H9 (cell line): ENCODE measurements around the gene GNPTAB. TPM values are rescaled to one million over a fixed set of nuclear protein-coding genes. Genes with fewer than 3 reads are reported as not detected.
A peak's percentile ranks its signal among the peaks of the same experiment; 100 is the strongest.

Source experiments
- DNase-seq: peaks from one replicate; pipeline ENCODE4 v3.0.0-alpha.2; 2017
- H2AFZ ChIP-seq: one replicate; pipeline ENCODE4 v1.6.1; 2013; ENCODE audit warnings: mild to moderate bottlenecking, low read length, control low read depth, moderate library complexity
- H2AK5ac ChIP-seq: 2 replicates; pipeline ENCODE4 v1.6.1; 2013; ENCODE audit warnings: low read length, control low read depth, mixed read lengths; ENCODE audit not compliant: insufficient read length
- H2BK120ac ChIP-seq: one replicate; pipeline ENCODE4 v1.6.1; 2013; ENCODE audit warnings: low read depth, mild to moderate bottlenecking, low read length, control low read depth, inconsistent platforms; ENCODE audit not compliant: poor library complexity, severe bottlenecking
- H2BK12ac ChIP-seq: 2 replicates; pipeline ENCODE4 v1.6.1; 2013; ENCODE audit warnings: low read length, control low read depth, mixed read lengths, low read depth; ENCODE audit not compliant: insufficient read length
- H2BK15ac ChIP-seq: 2 replicates; pipeline ENCODE4 v1.6.1; 2013; ENCODE audit warnings: low read depth, low read length, control low read depth
- H2BK20ac ChIP-seq: one replicate; pipeline ENCODE4 v1.6.1; 2013; ENCODE audit warnings: low read depth, mild to moderate bottlenecking, low read length, control low read depth, inconsistent platforms; ENCODE audit not compliant: poor library complexity, severe bottlenecking
- H2BK5ac ChIP-seq: 2 replicates; pipeline ENCODE4 v1.6.1; 2013; ENCODE audit warnings: low read length, control low read depth, mixed read lengths; ENCODE audit not compliant: insufficient read length
- H3K14ac ChIP-seq: 2 replicates; pipeline ENCODE4 v1.6.1; 2013; ENCODE audit warnings: low read length, control low read depth; ENCODE audit not compliant: insufficient read depth
- H3K18ac ChIP-seq: 2 replicates; pipeline ENCODE4 v1.6.1; 2013; ENCODE audit warnings: low read depth, mild to moderate bottlenecking, mixed read lengths, low read length, control low read depth; ENCODE audit not compliant: insufficient read length
- H3K23ac ChIP-seq: 2 replicates; pipeline ENCODE4 v1.6.1; 2013; ENCODE audit warnings: low read length, control low read depth, mixed read lengths, low read depth; ENCODE audit not compliant: insufficient read length
- H3K23me2 ChIP-seq: 2 replicates; pipeline ENCODE4 v1.6.1; 2013; ENCODE audit warnings: low read depth, mild to moderate bottlenecking, mixed read lengths, low read length, control low read depth; ENCODE audit not compliant: insufficient read length, poor library complexity, severe bottlenecking
- H3K27ac ChIP-seq: 2 replicates; pipeline ENCODE4 v1.5.1; 2013; ENCODE audit warnings: low read length, control low read depth, mixed read lengths, low read depth; ENCODE audit not compliant: insufficient read length
- H3K27me3 ChIP-seq: 2 replicates; pipeline ENCODE4 v1.6.1; 2013; ENCODE audit warnings: low read length, control low read depth, inconsistent platforms; ENCODE audit not compliant: insufficient read depth
- H3K4ac ChIP-seq: 2 replicates; pipeline ENCODE4 v1.6.1; 2013; ENCODE audit warnings: low read depth, mild to moderate bottlenecking, control low read depth, inconsistent platforms, low read length, moderate library complexity
- H3K4me1 ChIP-seq: 2 replicates; pipeline ENCODE4 v1.6.1; 2013; ENCODE audit warnings: low read length, control low read depth, inconsistent platforms; ENCODE audit not compliant: insufficient read depth
- H3K4me2 ChIP-seq: 2 replicates; pipeline ENCODE4 v1.6.1; 2013; ENCODE audit warnings: low read length, control low read depth, mixed read lengths; ENCODE audit not compliant: insufficient read length, insufficient read depth
- H3K56ac ChIP-seq: 2 replicates; pipeline ENCODE4 v1.6.1; 2013; ENCODE audit warnings: low read depth, mild to moderate bottlenecking, mixed read lengths, low read length, control low read depth; ENCODE audit not compliant: insufficient read length
- H3K79me1 ChIP-seq: 2 replicates; pipeline ENCODE4 v1.6.1; 2013; ENCODE audit warnings: low read depth, mild to moderate bottlenecking, moderate library complexity, low read length, control low read depth, inconsistent platforms; ENCODE audit not compliant: insufficient read depth, poor library complexity, severe bottlenecking
- H3K79me2 ChIP-seq: 2 replicates; pipeline ENCODE4 v1.6.1; 2013; ENCODE audit warnings: low read length, control low read depth, inconsistent platforms; ENCODE audit not compliant: insufficient read depth
- H3K9ac ChIP-seq: 2 replicates; pipeline ENCODE4 v1.6.1; 2013; ENCODE audit warnings: low read length, control low read depth, mixed read lengths; ENCODE audit not compliant: insufficient read length; ENCODE audit errors: extremely low read depth
- H3K9me3 ChIP-seq: one replicate; pipeline ENCODE4 v1.6.1; 2013; ENCODE audit warnings: low read depth, low read length, inconsistent platforms; ENCODE audit not compliant: control insufficient read depth
- H3T11ph ChIP-seq: one replicate; pipeline ENCODE4 v1.6.1; 2013; ENCODE audit warnings: mild to moderate bottlenecking, low read length, control low read depth, inconsistent platforms
- H4K20me1 ChIP-seq: one replicate; pipeline ENCODE4 v1.6.1; 2013; ENCODE audit not compliant: control insufficient read depth, insufficient read length, insufficient read depth
- H4K5ac ChIP-seq: 2 replicates; pipeline ENCODE4 v1.6.1; 2013; ENCODE audit warnings: low read depth, mild to moderate bottlenecking, mixed read lengths, low read length, control low read depth; ENCODE audit not compliant: insufficient read length
- H4K8ac ChIP-seq: replicated peaks from 2 replicates; pipeline ENCODE4 v1.6.1; 2013; ENCODE audit warnings: low read length, control low read depth, mixed read lengths, low read depth; ENCODE audit not compliant: insufficient read length
- H4K91ac ChIP-seq: 2 replicates; pipeline ENCODE4 v1.6.1; 2013; ENCODE audit warnings: low read depth, mild to moderate bottlenecking, moderate library complexity, mixed read lengths, low read length, control low read depth; ENCODE audit not compliant: insufficient read length
- H3K27ac Mint-ChIP-seq, 3 experiments: 2 replicates in 2 of 3; 3 replicates in 1 of 3; pipeline ENCODE4 v1.8.0; 2020 to 2021; ENCODE audit warnings: mixed read lengths in 3 of 3, mild to moderate bottlenecking in 1 of 3, moderate library complexity in 1 of 3
- H3K27me3 Mint-ChIP-seq: 2 replicates; pipeline ENCODE4 v1.8.0; 2021; ENCODE audit warnings: low read depth, mild to moderate bottlenecking, moderate library complexity, mixed read lengths
- H3K36me3 Mint-ChIP-seq, 3 experiments: 2 replicates in 2 of 3; 3 replicates in 1 of 3; pipeline ENCODE4 v1.8.0; 2020 to 2021; ENCODE audit warnings: low read depth in 3 of 3, mixed read lengths in 3 of 3; ENCODE audit not compliant: insufficient read depth in 1 of 3
- H3K4me1 Mint-ChIP-seq, 2 experiments: 2 replicates each; pipeline ENCODE4 v1.8.0; 2020; ENCODE audit warnings: mixed read lengths in 2 of 2
- H3K4me3 Mint-ChIP-seq, 2 experiments: 2 replicates in 1 of 2; 3 replicates in 1 of 2; pipeline ENCODE4 v1.8.0; 2020 to 2021; ENCODE audit warnings: mild to moderate bottlenecking in 2 of 2, mixed read lengths in 2 of 2, moderate library complexity in 1 of 2
- H3K9me3 Mint-ChIP-seq, 2 experiments: 2 replicates in 1 of 2; 3 replicates in 1 of 2; pipeline ENCODE4 v1.8.0; 2020; ENCODE audit warnings: mild to moderate bottlenecking in 2 of 2, mixed read lengths in 2 of 2, moderate library complexity in 1 of 2
- WGBS: extraction: QIAGEN DNeasy Blood & Tissue Kit; methylation state at CpG from one replicate; pipeline ENCODE4 v1.1.7; 2013; ENCODE audit warnings: missing lambda C conversion rate, low lambda C conversion rate, mixed read lengths; ENCODE audit not compliant: insufficient read length; ENCODE audit errors: extremely low coverage; 5-methylcytosine and 5-hydroxymethylcytosine counted together
- total RNA-seq: library from RNA; stranded (reverse); gene quantifications from 2 replicates; pipeline ENCODE4 v1.2.1, GENCODE V29; 2021
- TF ChIP-seq, protein P1 (sequence below): fragments of 200-600 bp; sonication (generic); conservative IDR thresholded peaks from 3 replicates; pipeline ENCODE4 v1.8.0; 2021; ENCODE audit warnings: antibody characterized with exemption, mild to moderate bottlenecking

GNPTAB gene
- total RNA-seq, 1 experiment from 2014 or later, result 44.3 TPM

DNA sequence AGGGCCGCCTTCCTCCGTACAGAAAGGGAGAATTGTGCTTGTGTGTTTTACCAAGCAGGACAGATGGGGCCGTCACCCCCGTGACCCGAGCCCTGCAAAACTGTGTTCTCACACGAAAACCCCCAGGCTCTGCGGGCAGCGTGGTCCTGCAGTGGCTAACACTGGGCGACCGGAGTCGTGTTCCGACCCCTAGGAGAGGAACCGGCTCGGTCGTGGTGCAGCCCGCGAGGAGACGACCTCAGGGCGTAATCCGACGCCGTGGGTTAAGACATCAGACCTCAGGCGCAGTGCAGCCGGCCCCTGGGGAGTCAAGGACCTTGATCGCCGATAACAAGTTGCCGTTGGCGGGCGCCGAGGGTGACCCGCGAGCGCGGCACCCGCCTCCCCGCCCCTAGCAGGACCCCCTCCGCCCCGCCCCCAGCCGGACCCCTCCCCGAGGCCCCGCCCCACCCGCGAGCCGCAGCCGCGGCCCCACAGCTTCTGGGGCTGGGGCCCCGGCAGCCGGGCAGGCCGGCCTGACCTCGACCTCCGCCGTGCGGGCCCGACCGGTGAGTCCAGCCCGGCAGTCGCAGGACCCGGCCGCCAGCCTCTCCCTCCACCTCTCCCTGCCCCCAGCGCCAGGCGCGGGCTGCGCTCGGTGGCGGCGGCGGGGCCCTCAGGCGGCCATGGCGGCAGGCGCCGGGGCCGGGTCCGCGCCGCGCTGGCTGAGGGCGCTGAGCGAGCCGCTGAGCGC is 133.4 kb downstream of the GNPTAB start, which contains the start of gene CHPT1:
CHPT1 (plus strand) TSS at position 444 of the 733 bp plus-strand sequence; CDS start at position 666, 222 bp downstream.
- H2BK20ac ChIP-seq, result no peak within 1 kb of the TSS
- Mint-ChIP-seq H3K4me3 (peak within 1 kb of the TSS; percentile 82 to 95), H3K9me3 (no peaks in the 10 kb centered on the region), H3K36me3 (peaks cover 0 to 2% (median 0%) of the 10 kb centered on the region in 3 experiments; a peak in 2 of 7 replicates), H3K4me1 (peaks cover 18 to 24% of the 10 kb centered on the region in 2 experiments), H3K27me3 (peaks cover 25% of the 10 kb centered on the region), H3K27ac (no peak within 1 kb of the TSS)
- H3K27me3 ChIP-seq, result peaks cover 8% of the 10 kb centered on the region; the same call in 1 of the 2 replicates
- H4K20me1 ChIP-seq, result no peaks in the 10 kb centered on the region
- H4K91ac ChIP-seq, result no peak within 1 kb of the TSS
- peak within 1 kb of the TSS; percentile 56 for H3K4me2 ChIP-seq
- TF ChIP-seq, protein P1, sequence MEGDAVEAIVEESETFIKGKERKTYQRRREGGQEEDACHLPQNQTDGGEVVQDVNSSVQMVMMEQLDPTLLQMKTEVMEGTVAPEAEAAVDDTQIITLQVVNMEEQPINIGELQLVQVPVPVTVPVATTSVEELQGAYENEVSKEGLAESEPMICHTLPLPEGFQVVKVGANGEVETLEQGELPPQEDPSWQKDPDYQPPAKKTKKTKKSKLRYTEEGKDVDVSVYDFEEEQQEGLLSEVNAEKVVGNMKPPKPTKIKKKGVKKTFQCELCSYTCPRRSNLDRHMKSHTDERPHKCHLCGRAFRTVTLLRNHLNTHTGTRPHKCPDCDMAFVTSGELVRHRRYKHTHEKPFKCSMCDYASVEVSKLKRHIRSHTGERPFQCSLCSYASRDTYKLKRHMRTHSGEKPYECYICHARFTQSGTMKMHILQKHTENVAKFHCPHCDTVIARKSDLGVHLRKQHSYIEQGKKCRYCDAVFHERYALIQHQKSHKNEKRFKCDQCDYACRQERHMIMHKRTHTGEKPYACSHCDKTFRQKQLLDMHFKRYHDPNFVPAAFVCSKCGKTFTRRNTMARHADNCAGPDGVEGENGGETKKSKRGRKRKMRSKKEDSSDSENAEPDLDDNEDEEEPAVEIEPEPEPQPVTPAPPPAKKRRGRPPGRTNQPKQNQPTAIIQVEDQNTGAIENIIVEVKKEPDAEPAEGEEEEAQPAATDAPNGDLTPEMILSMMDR, result no peak
- no peak within 1 kb of the TSS for H3T11ph ChIP-seq
- H3K9me3 ChIP-seq, result no peaks in the 10 kb centered on the region
- H2BK5ac ChIP-seq, result no peak within 1 kb of the TSS
- H3K4me1 ChIP-seq, result peaks cover 3% of the 10 kb centered on the region; the same call in 1 of the 2 replicates
- no peaks in the 10 kb centered on the region for H3K79me1 ChIP-seq
- H3K79me2 ChIP-seq, result no peaks in the 10 kb centered on the region
- H2BK120ac ChIP-seq, result no peak within 1 kb of the TSS
- no peak within 1 kb of the TSS for H2BK15ac ChIP-seq
- H2AK5ac ChIP-seq, result no peak within 1 kb of the TSS
- H2BK12ac ChIP-seq, result no peak within 1 kb of the TSS
- no peak within 1 kb of the TSS for H3K23ac ChIP-seq
- peak within 1 kb of the TSS; percentile 51 for H3K14ac ChIP-seq
- H3K18ac ChIP-seq, result no peak within 1 kb of the TSS
- no CpG with 5 or more reads among the region's 80 CpGs for WGBS
- no peak within 1 kb of the TSS for H3K4ac ChIP-seq
- H3K27ac ChIP-seq, result no peak within 1 kb of the TSS
- H2AFZ ChIP-seq, result peak within 1 kb of the TSS; percentile 0
- H4K5ac ChIP-seq, result no peak within 1 kb of the TSS
- DNase-seq, result peak; percentile 89
- peaks cover 13% of the 10 kb centered on the region for H3K23me2 ChIP-seq
- H3K9ac ChIP-seq, result peak within 1 kb of the TSS; percentile 61
- no peak within 1 kb of the TSS for H3K56ac ChIP-seq
- H4K8ac ChIP-seq, result no peak within 1 kb of the TSS
